Loucy (cell line): ENCODE measurements around the gene TUBG1.
"Not testable (repeated sequence)": the region's sequence is repeated elsewhere in the genome, so short reads cannot be mapped to it uniquely, and the experiment has no call there.

Experiments
- H2AFZ ChIP-seq: fragments of 200-600 bp; sonication (generic); 2 replicates; pipeline ENCODE4 v1.6.0; 2016; ENCODE audit warnings: antibody characterized with exemption, mild to moderate bottlenecking, low read length, moderate library complexity
- H3F3A ChIP-seq: fragments of 200-600 bp; 2 replicates; pipeline ENCODE4 v1.6.0; 2016; ENCODE audit warnings: antibody characterized with exemption, low read depth, mild to moderate bottlenecking
- H3K27me3 ChIP-seq: fragments of 200-600 bp; sonication (generic); 2 replicates; pipeline ENCODE4 v1.6.1; 2014; ENCODE audit warnings: low read length, mild to moderate bottlenecking; ENCODE audit not compliant: insufficient read depth, poor library complexity, severe bottlenecking
- H3K36me3 ChIP-seq: fragments of 200-600 bp; sonication (generic); 2 replicates; pipeline ENCODE4 v1.6.1; 2016; ENCODE audit warnings: low read length; ENCODE audit not compliant: insufficient read depth
- H3K4me1 ChIP-seq: fragments of 200-600 bp; sonication (generic); 2 replicates; pipeline ENCODE4 v1.5.1; 2014; ENCODE audit warnings: low read length, mild to moderate bottlenecking; ENCODE audit not compliant: insufficient read depth, poor library complexity, severe bottlenecking
- H3K4me2 ChIP-seq: fragments of 200-600 bp; sonication (generic); 2 replicates; pipeline ENCODE4 v1.6.0; 2014; ENCODE audit warnings: antibody characterized with exemption, low read length, low read depth, mild to moderate bottlenecking; ENCODE audit not compliant: poor library complexity, severe bottlenecking
- H3K4me3 ChIP-seq: fragments of 200-600 bp; sonication (generic); 2 replicates; pipeline ENCODE4 v1.5.1; 2014; ENCODE audit warnings: low read length, mild to moderate bottlenecking, mixed read lengths; ENCODE audit not compliant: poor library complexity, severe bottlenecking
- H3K79me2 ChIP-seq: fragments of 200-600 bp; sonication (generic); 2 replicates; pipeline ENCODE4 v1.6.1; 2014; ENCODE audit warnings: low read length; ENCODE audit not compliant: insufficient read depth
- H3K9ac ChIP-seq: fragments of 200-600 bp; sonication (generic); 2 replicates; pipeline ENCODE4 v1.6.0; 2014; ENCODE audit warnings: mild to moderate bottlenecking, low read depth, low read length, moderate library complexity; ENCODE audit not compliant: poor library complexity, severe bottlenecking
- H3K9me2 ChIP-seq: fragments of 200-600 bp; sonication (generic); replicated peaks from 2 replicates; pipeline ENCODE4 v1.6.1; 2016; ENCODE audit warnings: low read depth, low read length, mixed read lengths
- H3K9me3 ChIP-seq: fragments of 200-600 bp; sonication (generic); 2 replicates; pipeline ENCODE4 v1.6.1; 2014; ENCODE audit warnings: mild to moderate bottlenecking, antibody characterized with exemption, low read length, low read depth; ENCODE audit not compliant: insufficient read depth
- H4K20me1 ChIP-seq: fragments of 200-600 bp; sonication (generic); 2 replicates; pipeline ENCODE4 v1.6.0; 2014; ENCODE audit warnings: antibody characterized with exemption, low read length, mild to moderate bottlenecking; ENCODE audit not compliant: insufficient read depth, poor library complexity, severe bottlenecking
- CTCF ChIP-seq: fragments of 200-600 bp; sonication (generic); conservative IDR thresholded peaks from 2 replicates; pipeline ENCODE4 v1.5.1; 2014; ENCODE audit warnings: mild to moderate bottlenecking, antibody characterized with exemption, low read length
- EZH2phosphoT487 ChIP-seq: fragments of 200-600 bp; IDR thresholded peaks from 2 replicates; pipeline ENCODE4 v1.6.1; 2018; ENCODE audit warnings: antibody characterized with exemption, mild to moderate bottlenecking, moderate library complexity, borderline replicate concordance

The TUBG1 gene

GRCh38 chr17:42659079-42659931, 49.8 kb downstream of the TUBG1 start, which contains the start of gene TUBG2:
Gene TUBG2, plus strand, starts transcription at chr17:42659284. Its CDS starts 220 bp downstream, at chr17:42659504.
- Histone ChIP-seq H4K20me1 (no peaks in the 10 kb centered on the region), H3K4me2 (peak within 1 kb of the TSS; percentile 68), H2AFZ (peak within 1 kb of the TSS; percentile 95), H3K9me2 (no peaks in the 10 kb centered on the region), H3K9ac (peak within 1 kb of the TSS; percentile 73), H3K79me2 (peaks cover 3% of the 10 kb centered on the region; the same call in 1 of the 2 replicates), H3K36me3 (no peaks in the 10 kb centered on the region), H3K27me3 (no peaks in the 10 kb centered on the region), H3K4me1 (peaks cover 13% of the 10 kb centered on the region), H3K9me3 (no peaks in the 10 kb centered on the region), H3K4me3 (peak within 1 kb of the TSS; percentile 75), H3F3A (no peaks in the 10 kb centered on the region)
- no peak for TF ChIP-seq EZH2phosphoT487

- H3K79me2 ChIP-seq, H4K20me1 ChIP-seq, H3K9me2 ChIP-seq, H3K9me3 ChIP-seq, H3K27me3 ChIP-seq, H3F3A ChIP-seq, H3K36me3 ChIP-seq, H2AFZ ChIP-seq: not testable (repeated sequence)
- H3K4me1 ChIP-seq: peaks cover 13% of the 10 kb centered on the region
- H3K9ac ChIP-seq: peak overlapping the region; percentile 73
- H3K4me3 ChIP-seq: peak overlapping the region; percentile 75
- H3K4me2 ChIP-seq: peak overlapping the region; percentile 68
These were observed 50.4 kb downstream of the TUBG1 start for GRCh38 chr17:42659932-42660274.

- H4K20me1 ChIP-seq: no peaks in the 10 kb centered on the region
- no peaks in the 10 kb centered on the region for H3K9me2 ChIP-seq
- TF ChIP-seq EZH2phosphoT487 (no peak), CTCF (no peak)
- H2AFZ ChIP-seq: no peak overlapping the region
- H3K79me2 ChIP-seq: peaks cover 3% of the 10 kb centered on the region; the same call in 1 of the 2 replicates
- no peaks in the 10 kb centered on the region for H3K9me3 ChIP-seq
- H3F3A ChIP-seq: no peaks in the 10 kb centered on the region
- peak overlapping the region; percentile 46 for H3K4me2 ChIP-seq
- H3K4me1 ChIP-seq: peaks cover 13% of the 10 kb centered on the region
- H3K36me3 ChIP-seq: no peaks in the 10 kb centered on the region
- no peaks in the 10 kb centered on the region for H3K27me3 ChIP-seq
- H3K4me3 ChIP-seq: no peak overlapping the region
- no peak overlapping the region for H3K9ac ChIP-seq
These were observed 51.3 kb downstream of the TUBG1 start for GRCh38 chr17:42660692-42661345.
